HepG2 (cell line): ENCODE data around the gene RPL26. TPM values are rescaled to one million over a fixed set of nuclear protein-coding genes. Genes with fewer than 3 reads are reported as not detected.

ENCODE experiments used
- AFF4 ChIP-seq: sonication (generic); formaldehyde crosslinking; IDR thresholded peaks from 2 replicates; pipeline ENCODE4 v1.4.0; 2020; ENCODE audit warnings: missing genetic modification reagents
- CREB1 ChIP-seq, 2 experiments: fragments of 450-650 bp in 1 of 2; IDR thresholded peaks; 2 replicates each; pipeline ENCODE4 v1.6.1; 2016 to 2017; ENCODE audit warnings: control low read depth in 1 of 2, mild to moderate bottlenecking in 1 of 2, missing compliant biosample characterization in 1 of 2, missing genetic modification characterization in 1 of 2
- GLI4 ChIP-seq: sonication (generic); formaldehyde crosslinking; IDR thresholded peaks from 2 replicates; pipeline ENCODE4 v1.5.1; 2020; ENCODE audit warnings: missing genetic modification reagents, mild to moderate bottlenecking, moderate library complexity, borderline replicate concordance
- MTF2 ChIP-seq: sonication (generic); formaldehyde crosslinking; IDR thresholded peaks from 2 replicates; pipeline ENCODE4 v1.5.0; 2020; ENCODE audit warnings: missing genetic modification reagents, borderline replicate concordance
- PAX8 ChIP-seq: sonication (generic); formaldehyde crosslinking; IDR thresholded peaks from 2 replicates; pipeline ENCODE4 v1.8.0; 2022; ENCODE audit warnings: mild to moderate bottlenecking, missing genetic modification reagents, borderline replicate concordance
- PAXIP1 ChIP-seq: sonication (generic); formaldehyde crosslinking; conservative IDR thresholded peaks from 2 replicates; pipeline ENCODE4 v1.4.0; 2020; ENCODE audit warnings: mild to moderate bottlenecking, missing genetic modification reagents, moderate library complexity
- PHB2 ChIP-seq: fragments of 450-650 bp; IDR thresholded peaks from 2 replicates; pipeline ENCODE4 v1.6.1; 2018; ENCODE audit not compliant: partially characterized antibody
- RFXANK ChIP-seq: IDR thresholded peaks from 2 replicates; pipeline ENCODE4 v1.6.1; 2016
- SSRP1 ChIP-seq: IDR thresholded peaks from 2 replicates; pipeline ENCODE4 v1.6.1; 2016; ENCODE audit warnings: control low read depth
- TOE1 ChIP-seq: sonication (generic); formaldehyde crosslinking; IDR thresholded peaks from 2 replicates; pipeline ENCODE4 v1.4.0; 2020; ENCODE audit warnings: mild to moderate bottlenecking, missing genetic modification reagents
- ZC3H4 ChIP-seq: sonication (generic); formaldehyde crosslinking; IDR thresholded peaks from 2 replicates; pipeline ENCODE4 v1.4.0; 2020; ENCODE audit warnings: missing genetic modification reagents, borderline replicate concordance
- ZKSCAN8 ChIP-seq: IDR thresholded peaks from 2 replicates; pipeline ENCODE4 v1.6.1; 2016; ENCODE audit warnings: borderline replicate concordance, missing genetic modification reagents, missing compliant biosample characterization
- ZNF710 ChIP-seq: sonication (generic); formaldehyde crosslinking; IDR thresholded peaks from 2 replicates; pipeline ENCODE4 v1.5.0; 2020; ENCODE audit warnings: mild to moderate bottlenecking, missing genetic modification reagents, borderline replicate concordance
- ZNF713 ChIP-seq: sonication (generic); formaldehyde crosslinking; IDR thresholded peaks from 2 replicates; pipeline ENCODE4 v1.4.0; 2020; ENCODE audit warnings: mild to moderate bottlenecking, missing genetic modification reagents
- ZNF740 ChIP-seq: sonication (generic); formaldehyde crosslinking; IDR thresholded peaks from 2 replicates; pipeline ENCODE4 v1.4.0; 2020; ENCODE audit warnings: missing genetic modification reagents
- ZNF749 ChIP-seq: sonication (generic); formaldehyde crosslinking; IDR thresholded peaks from 2 replicates; pipeline ENCODE4 v1.8.0; 2022; ENCODE audit warnings: mild to moderate bottlenecking, missing genetic modification reagents, moderate library complexity, borderline replicate concordance
- polyA plus RNA-seq, 8 experiments: library from polyadenylated mRNA; depleted of rRNA in 3 of 8; stranded (reverse) in 7 of 8; unstranded in 1 of 8; fragments of >200 nt; fragmentation: Illumina TruSeq in 4 of 8; extraction: Trizol in 4 of 8; gene quantifications; 2 replicates each; pipeline versions ENCODE4 v1.2.1 to v1.2.3, GENCODE V29; 2011 to 2016; ENCODE audit warnings: low read depth in 4 of 8, missing spikeins in 1 of 8, mixed read lengths in 1 of 8; ENCODE audit not compliant: insufficient read depth in 1 of 8
- total RNA-seq, 5 experiments: library from RNA; depleted of rRNA; stranded (reverse); fragments of >200 nt; fragmentation: Illumina TruSeq; extraction: Trizol; gene quantifications; 2 replicates each; pipeline ENCODE4 v1.2.3, GENCODE V29; 2016; ENCODE audit warnings: low read depth in 1 of 5
- TF ChIP-seq, protein P1 (sequence below): IDR thresholded peaks from 2 replicates; pipeline ENCODE4 v1.6.1; 2016; ENCODE audit warnings: missing compliant biosample characterization, missing genetic modification reagents, borderline replicate concordance

RPL26 gene
- total and polyA plus RNA-seq, 2 of the 13 experiments (the other 11 are each of a cell fraction or from before 2014, with no cell fraction given), result 2,817 to 3,529 TPM

GRCh38 chr17:8420041-8420934 is 37.3 kb upstream of the RPL26 start (continued):
- TF ChIP-seq RFXANK (CRISPR knock-in tag) (peak; percentile 87; the same call in 1 of the 2 replicates), ZNF713 (no peak), ZC3H4 (CRISPR knock-in tag) (no peak), MTF2 (CRISPR knock-in tag) (no peak), AFF4 (CRISPR knock-in tag) (no peak), ZNF710 (peak; percentile 64; the same call in 1 of the 2 replicates), PHB2 (no peak), TOE1 (CRISPR knock-in tag) (peak; percentile 94; the same call in 1 of the 2 replicates), PAX8 (CRISPR knock-in tag) (no peak), GLI4 (CRISPR knock-in tag) (no peak), ZNF740 (no peak), SSRP1 (CRISPR knock-in tag) (no peak), CREB1 (IDR thresholded peaks at IDR 0.05) (peak; percentile 53; the same call in 1 of the 2 replicates), CREB1 (CRISPR knock-in tag; IDR thresholded peaks at IDR 0.05) (peak; percentile 87), ZKSCAN8 (0 out of 2 replicates have a peak, but pooled peaks have one; percentile 90), PAXIP1 (CRISPR knock-in tag) (peak; percentile 98), ZNF749 (no peak)
- TF ChIP-seq, protein P1, sequence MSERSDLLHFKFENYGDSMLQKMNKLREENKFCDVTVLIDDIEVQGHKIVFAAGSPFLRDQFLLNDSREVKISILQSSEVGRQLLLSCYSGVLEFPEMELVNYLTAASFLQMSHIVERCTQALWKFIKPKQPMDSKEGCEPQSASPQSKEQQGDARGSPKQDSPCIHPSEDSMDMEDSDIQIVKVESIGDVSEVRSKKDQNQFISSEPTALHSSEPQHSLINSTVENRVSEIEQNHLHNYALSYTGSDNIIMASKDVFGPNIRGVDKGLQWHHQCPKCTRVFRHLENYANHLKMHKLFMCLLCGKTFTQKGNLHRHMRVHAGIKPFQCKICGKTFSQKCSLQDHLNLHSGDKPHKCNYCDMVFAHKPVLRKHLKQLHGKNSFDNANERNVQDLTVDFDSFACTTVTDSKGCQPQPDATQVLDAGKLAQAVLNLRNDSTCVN, result peak; percentile 64; the same call in 1 of the 2 replicates
